H9 (cell line): Measurements from ENCODE around the gene STON2. TPM values are rescaled to one million over a fixed set of nuclear protein-coding genes. Genes with fewer than 3 reads are reported as not detected.

Experiments
- DNase-seq: peaks from one replicate; pipeline ENCODE4 v3.0.0-alpha.2; 2017
- H2AFZ ChIP-seq: one replicate; pipeline ENCODE4 v1.6.1; 2013; ENCODE audit warnings: mild to moderate bottlenecking, low read length, control low read depth, moderate library complexity
- H2AK5ac ChIP-seq: 2 replicates; pipeline ENCODE4 v1.6.1; 2013; ENCODE audit warnings: low read length, control low read depth, mixed read lengths; ENCODE audit not compliant: insufficient read length
- H2BK120ac ChIP-seq: one replicate; pipeline ENCODE4 v1.6.1; 2013; ENCODE audit warnings: low read depth, mild to moderate bottlenecking, low read length, control low read depth, inconsistent platforms; ENCODE audit not compliant: poor library complexity, severe bottlenecking
- H2BK12ac ChIP-seq: 2 replicates; pipeline ENCODE4 v1.6.1; 2013; ENCODE audit warnings: low read length, control low read depth, mixed read lengths, low read depth; ENCODE audit not compliant: insufficient read length
- H2BK15ac ChIP-seq: 2 replicates; pipeline ENCODE4 v1.6.1; 2013; ENCODE audit warnings: low read depth, low read length, control low read depth
- H2BK20ac ChIP-seq: one replicate; pipeline ENCODE4 v1.6.1; 2013; ENCODE audit warnings: low read depth, mild to moderate bottlenecking, low read length, control low read depth, inconsistent platforms; ENCODE audit not compliant: poor library complexity, severe bottlenecking
- H2BK5ac ChIP-seq: 2 replicates; pipeline ENCODE4 v1.6.1; 2013; ENCODE audit warnings: low read length, control low read depth, mixed read lengths; ENCODE audit not compliant: insufficient read length
- H3K14ac ChIP-seq: 2 replicates; pipeline ENCODE4 v1.6.1; 2013; ENCODE audit warnings: low read length, control low read depth; ENCODE audit not compliant: insufficient read depth
- H3K18ac ChIP-seq: 2 replicates; pipeline ENCODE4 v1.6.1; 2013; ENCODE audit warnings: low read depth, mild to moderate bottlenecking, mixed read lengths, low read length, control low read depth; ENCODE audit not compliant: insufficient read length
- H3K23ac ChIP-seq: 2 replicates; pipeline ENCODE4 v1.6.1; 2013; ENCODE audit warnings: low read length, control low read depth, mixed read lengths, low read depth; ENCODE audit not compliant: insufficient read length
- H3K23me2 ChIP-seq: 2 replicates; pipeline ENCODE4 v1.6.1; 2013; ENCODE audit warnings: low read depth, mild to moderate bottlenecking, mixed read lengths, low read length, control low read depth; ENCODE audit not compliant: insufficient read length, poor library complexity, severe bottlenecking
- H3K27ac ChIP-seq: 2 replicates; pipeline ENCODE4 v1.5.1; 2013; ENCODE audit warnings: low read length, control low read depth, mixed read lengths, low read depth; ENCODE audit not compliant: insufficient read length
- H3K27me3 ChIP-seq: 2 replicates; pipeline ENCODE4 v1.6.1; 2013; ENCODE audit warnings: low read length, control low read depth, inconsistent platforms; ENCODE audit not compliant: insufficient read depth
- H3K4ac ChIP-seq: 2 replicates; pipeline ENCODE4 v1.6.1; 2013; ENCODE audit warnings: low read depth, mild to moderate bottlenecking, control low read depth, inconsistent platforms, low read length, moderate library complexity
- H3K4me1 ChIP-seq: 2 replicates; pipeline ENCODE4 v1.6.1; 2013; ENCODE audit warnings: low read length, control low read depth, inconsistent platforms; ENCODE audit not compliant: insufficient read depth
- H3K4me2 ChIP-seq: 2 replicates; pipeline ENCODE4 v1.6.1; 2013; ENCODE audit warnings: low read length, control low read depth, mixed read lengths; ENCODE audit not compliant: insufficient read length, insufficient read depth
- H3K56ac ChIP-seq: 2 replicates; pipeline ENCODE4 v1.6.1; 2013; ENCODE audit warnings: low read depth, mild to moderate bottlenecking, mixed read lengths, low read length, control low read depth; ENCODE audit not compliant: insufficient read length
- H3K79me1 ChIP-seq: 2 replicates; pipeline ENCODE4 v1.6.1; 2013; ENCODE audit warnings: low read depth, mild to moderate bottlenecking, moderate library complexity, low read length, control low read depth, inconsistent platforms; ENCODE audit not compliant: insufficient read depth, poor library complexity, severe bottlenecking
- H3K79me2 ChIP-seq: 2 replicates; pipeline ENCODE4 v1.6.1; 2013; ENCODE audit warnings: low read length, control low read depth, inconsistent platforms; ENCODE audit not compliant: insufficient read depth
- H3K9ac ChIP-seq: 2 replicates; pipeline ENCODE4 v1.6.1; 2013; ENCODE audit warnings: low read length, control low read depth, mixed read lengths; ENCODE audit not compliant: insufficient read length; ENCODE audit errors: extremely low read depth
- H3K9me3 ChIP-seq: one replicate; pipeline ENCODE4 v1.6.1; 2013; ENCODE audit warnings: low read depth, low read length, inconsistent platforms; ENCODE audit not compliant: control insufficient read depth
- H3T11ph ChIP-seq: one replicate; pipeline ENCODE4 v1.6.1; 2013; ENCODE audit warnings: mild to moderate bottlenecking, low read length, control low read depth, inconsistent platforms
- H4K20me1 ChIP-seq: one replicate; pipeline ENCODE4 v1.6.1; 2013; ENCODE audit not compliant: control insufficient read depth, insufficient read length, insufficient read depth
- H4K5ac ChIP-seq: 2 replicates; pipeline ENCODE4 v1.6.1; 2013; ENCODE audit warnings: low read depth, mild to moderate bottlenecking, mixed read lengths, low read length, control low read depth; ENCODE audit not compliant: insufficient read length
- H4K8ac ChIP-seq: replicated peaks from 2 replicates; pipeline ENCODE4 v1.6.1; 2013; ENCODE audit warnings: low read length, control low read depth, mixed read lengths, low read depth; ENCODE audit not compliant: insufficient read length
- H4K91ac ChIP-seq: 2 replicates; pipeline ENCODE4 v1.6.1; 2013; ENCODE audit warnings: low read depth, mild to moderate bottlenecking, moderate library complexity, mixed read lengths, low read length, control low read depth; ENCODE audit not compliant: insufficient read length
- H3K27ac Mint-ChIP-seq, 3 experiments: 2 replicates in 2 of 3; 3 replicates in 1 of 3; pipeline ENCODE4 v1.8.0; 2020 to 2021; ENCODE audit warnings: mixed read lengths in 3 of 3, mild to moderate bottlenecking in 1 of 3, moderate library complexity in 1 of 3
- H3K27me3 Mint-ChIP-seq: 2 replicates; pipeline ENCODE4 v1.8.0; 2021; ENCODE audit warnings: low read depth, mild to moderate bottlenecking, moderate library complexity, mixed read lengths
- H3K36me3 Mint-ChIP-seq, 3 experiments: 2 replicates in 2 of 3; 3 replicates in 1 of 3; pipeline ENCODE4 v1.8.0; 2020 to 2021; ENCODE audit warnings: low read depth in 3 of 3, mixed read lengths in 3 of 3; ENCODE audit not compliant: insufficient read depth in 1 of 3
- H3K4me1 Mint-ChIP-seq, 2 experiments: 2 replicates each; pipeline ENCODE4 v1.8.0; 2020; ENCODE audit warnings: mixed read lengths in 2 of 2
- H3K4me3 Mint-ChIP-seq, 2 experiments: 2 replicates in 1 of 2; 3 replicates in 1 of 2; pipeline ENCODE4 v1.8.0; 2020 to 2021; ENCODE audit warnings: mild to moderate bottlenecking in 2 of 2, mixed read lengths in 2 of 2, moderate library complexity in 1 of 2
- H3K9me3 Mint-ChIP-seq, 2 experiments: 2 replicates in 1 of 2; 3 replicates in 1 of 2; pipeline ENCODE4 v1.8.0; 2020; ENCODE audit warnings: mild to moderate bottlenecking in 2 of 2, mixed read lengths in 2 of 2, moderate library complexity in 1 of 2
- WGBS: extraction: QIAGEN DNeasy Blood & Tissue Kit; methylation state at CpG from one replicate; pipeline ENCODE4 v1.1.7; 2013; ENCODE audit warnings: missing lambda C conversion rate, low lambda C conversion rate, mixed read lengths; ENCODE audit not compliant: insufficient read length; ENCODE audit errors: extremely low coverage; 5-methylcytosine and 5-hydroxymethylcytosine counted together
- total RNA-seq: library from RNA; stranded (reverse); gene quantifications from 2 replicates; pipeline ENCODE4 v1.2.1, GENCODE V29; 2021
- TF ChIP-seq, protein P1 (sequence below): fragments of 200-600 bp; sonication (generic); conservative IDR thresholded peaks from 3 replicates; pipeline ENCODE4 v1.8.0; 2021; ENCODE audit warnings: antibody characterized with exemption, mild to moderate bottlenecking

Gene STON2
- total RNA-seq, 1 experiment from 2014 or later = 62.9 TPM

DNA sequence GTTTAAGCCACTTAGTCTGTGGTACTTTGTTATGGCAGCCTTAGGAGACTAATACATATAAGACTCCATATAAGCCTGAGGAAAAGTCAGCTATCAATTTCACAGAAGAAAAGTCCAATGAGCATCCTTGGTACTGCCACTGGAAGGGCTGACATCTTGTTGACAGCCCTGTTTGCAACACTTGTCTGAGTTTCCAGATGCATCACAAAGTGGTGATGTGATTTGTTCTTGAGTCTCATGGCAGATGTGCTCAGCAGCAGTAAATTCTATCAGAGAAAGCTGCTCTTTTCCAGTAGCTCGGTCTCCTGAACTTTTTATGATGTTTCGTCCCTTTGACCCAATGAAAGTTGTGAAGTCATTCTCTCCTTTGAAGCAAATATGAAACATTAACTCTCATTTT is 54.3 kb downstream of the STON2 start:
- Histone ChIP-seq H3K79me1 (no peaks in the 10 kb centered on the region), H3K14ac (no peak overlapping the region), H3K27me3 (no peaks in the 10 kb centered on the region), H2BK20ac (no peak overlapping the region), H3K4me2 (no peak overlapping the region), H3T11ph (no peak overlapping the region), H3K23me2 (no peaks in the 10 kb centered on the region), H3K4me1 (no peaks in the 10 kb centered on the region), H3K4ac (no peak overlapping the region), H3K9ac (no peak overlapping the region), H3K9me3 (no peaks in the 10 kb centered on the region), H2BK12ac (no peak overlapping the region), H3K18ac (no peak overlapping the region), H2BK15ac (no peak overlapping the region), H4K91ac (no peak overlapping the region), H3K23ac (no peak overlapping the region), H4K20me1 (no peaks in the 10 kb centered on the region), H2BK120ac (no peak overlapping the region), H3K79me2 (no peaks in the 10 kb centered on the region), H3K27ac (no peak overlapping the region), H2AFZ (no peak overlapping the region), H2AK5ac (no peak overlapping the region), H2BK5ac (no peak overlapping the region), H4K8ac (no peak overlapping the region), H4K5ac (no peak overlapping the region), H3K56ac (no peak overlapping the region)
- DNase-seq = no peak
- Mint-ChIP-seq H3K4me3 (no peak overlapping the region), H3K9me3 (no peaks in the 10 kb centered on the region), H3K36me3 (no peaks in the 10 kb centered on the region), H3K4me1 (peaks cover 8 to 11% of the 10 kb centered on the region in 2 experiments), H3K27me3 (no peaks in the 10 kb centered on the region), H3K27ac (no peak overlapping the region)
- TF ChIP-seq, protein P1, sequence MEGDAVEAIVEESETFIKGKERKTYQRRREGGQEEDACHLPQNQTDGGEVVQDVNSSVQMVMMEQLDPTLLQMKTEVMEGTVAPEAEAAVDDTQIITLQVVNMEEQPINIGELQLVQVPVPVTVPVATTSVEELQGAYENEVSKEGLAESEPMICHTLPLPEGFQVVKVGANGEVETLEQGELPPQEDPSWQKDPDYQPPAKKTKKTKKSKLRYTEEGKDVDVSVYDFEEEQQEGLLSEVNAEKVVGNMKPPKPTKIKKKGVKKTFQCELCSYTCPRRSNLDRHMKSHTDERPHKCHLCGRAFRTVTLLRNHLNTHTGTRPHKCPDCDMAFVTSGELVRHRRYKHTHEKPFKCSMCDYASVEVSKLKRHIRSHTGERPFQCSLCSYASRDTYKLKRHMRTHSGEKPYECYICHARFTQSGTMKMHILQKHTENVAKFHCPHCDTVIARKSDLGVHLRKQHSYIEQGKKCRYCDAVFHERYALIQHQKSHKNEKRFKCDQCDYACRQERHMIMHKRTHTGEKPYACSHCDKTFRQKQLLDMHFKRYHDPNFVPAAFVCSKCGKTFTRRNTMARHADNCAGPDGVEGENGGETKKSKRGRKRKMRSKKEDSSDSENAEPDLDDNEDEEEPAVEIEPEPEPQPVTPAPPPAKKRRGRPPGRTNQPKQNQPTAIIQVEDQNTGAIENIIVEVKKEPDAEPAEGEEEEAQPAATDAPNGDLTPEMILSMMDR = no peak
- no CpG with 5 or more reads among the region's 2 CpGs for WGBS
